IMR-90 (cell line): ENCODE measurements around the gene RGS3. TPM values are rescaled to one million over a fixed set of nuclear protein-coding genes. Genes with fewer than 3 reads are reported as not detected.
"Not testable (repeated sequence)": the region's sequence is repeated elsewhere in the genome, so short reads cannot be mapped to it uniquely, and the experiment has no call there.

Experiments
- ATAC-seq: fragments of 200-7000 bp; cut with Tn5 transposase; 2 replicates; pipeline ENCODE4 v1.9.1; 2020; ENCODE audit warnings: low read depth, mild to moderate bottlenecking, moderate library complexity
- BruUV-seq: library from RNA; stranded (reverse); fragments of 400-500 nt; replicated peaks from 2 replicates; lab custom pipeline; 2021; lab: Mats Ljungman, UMichigan
- CTCF ChIA-PET: fragments of 300-600 bp; formaldehyde crosslinking; extraction: SDS; loops from one replicate; lab custom pipeline; 2021; ENCODE audit warnings: antibody characterized with exemption; lab: Yijun Ruan, JAX
- POLR2A ChIA-PET: fragments of 300-600 bp; sonication (Branson Sonifier 250); formaldehyde crosslinking; loops from one replicate; lab custom pipeline; 2022; ENCODE audit warnings: antibody characterized with exemption; ENCODE audit not compliant: unreplicated experiment; lab: Charles Lee
- DNase-seq: peaks from one replicate; pipeline ENCODE4 v3.0.0; 2013
- H2AFZ ChIP-seq: replicated peaks from 2 replicates; pipeline ENCODE3; 2013; ENCODE audit warnings: low read length, mild to moderate bottlenecking; ENCODE audit not compliant: poor library complexity
- H2AK5ac ChIP-seq: 2 replicates; pipeline ENCODE4 v1.6.1; 2013; ENCODE audit warnings: low read depth, low read length, inconsistent platforms
- H2AK9ac ChIP-seq: replicated peaks from 2 replicates; pipeline ENCODE3; 2013; ENCODE audit warnings: mild to moderate bottlenecking, low read depth, low read length, moderate library complexity; ENCODE audit not compliant: poor library complexity
- H2BK120ac ChIP-seq: 2 replicates; pipeline ENCODE4 v1.6.1; 2013; ENCODE audit warnings: low read depth, low read length, inconsistent platforms
- H2BK15ac ChIP-seq: 3 replicates; pipeline ENCODE4 v1.6.1; 2013; ENCODE audit warnings: low read depth, low read length, inconsistent platforms
- H2BK20ac ChIP-seq: 2 replicates; pipeline ENCODE4 v1.6.1; 2013; ENCODE audit warnings: low read depth, mild to moderate bottlenecking, inconsistent platforms, low read length, moderate library complexity
- H2BK5ac ChIP-seq: 2 replicates; pipeline ENCODE4 v1.6.1; 2013; ENCODE audit warnings: mild to moderate bottlenecking, low read depth, low read length, inconsistent platforms; ENCODE audit not compliant: poor library complexity, severe bottlenecking
- H3K14ac ChIP-seq: replicated peaks from 2 replicates; pipeline ENCODE4 v1.6.1; 2013; ENCODE audit warnings: low read depth, low read length, inconsistent platforms
- H3K18ac ChIP-seq: 2 replicates; pipeline ENCODE4 v1.6.1; 2013; ENCODE audit warnings: low read depth, low read length, control low read depth
- H3K23ac ChIP-seq: 2 replicates; pipeline ENCODE4 v1.6.1; 2013; ENCODE audit warnings: low read depth, low read length, inconsistent platforms
- H3K27ac ChIP-seq: 2 replicates; pipeline ENCODE4 v1.5.1; 2013; ENCODE audit warnings: mild to moderate bottlenecking, control low read depth, low read length; ENCODE audit not compliant: insufficient read depth
- H3K27me3 ChIP-seq: 2 replicates; pipeline ENCODE4 v1.6.1; 2013; ENCODE audit warnings: low read length; ENCODE audit not compliant: control insufficient read depth, insufficient read depth
- H3K36me3 ChIP-seq: 2 replicates; pipeline ENCODE4 v1.6.1; 2013; ENCODE audit warnings: low read length, mixed read lengths; ENCODE audit not compliant: control insufficient read depth, insufficient read depth
- H3K4ac ChIP-seq: 2 replicates; pipeline ENCODE4 v1.6.1; 2013; ENCODE audit warnings: low read depth, low read length, inconsistent platforms
- H3K4me1 ChIP-seq: 2 replicates; pipeline ENCODE4 v1.6.1; 2013; ENCODE audit warnings: low read length, mixed read lengths; ENCODE audit not compliant: control insufficient read depth, insufficient read depth
- H3K4me2 ChIP-seq: 2 replicates; pipeline ENCODE4 v1.6.1; 2013; ENCODE audit warnings: low read depth, mild to moderate bottlenecking, control low read depth, low read length, moderate library complexity
- H3K4me3 ChIP-seq: 2 replicates; pipeline ENCODE4 v1.5.1; 2013; ENCODE audit warnings: low read depth, mild to moderate bottlenecking, control low read depth, low read length, moderate library complexity; ENCODE audit not compliant: insufficient read depth
- H3K56ac ChIP-seq: 2 replicates; pipeline ENCODE4 v1.6.1; 2013; ENCODE audit warnings: low read length, inconsistent platforms; ENCODE audit not compliant: insufficient read depth; ENCODE audit errors: extremely low read depth
- H3K79me1 ChIP-seq, 2 experiments: 2 replicates each; pipeline ENCODE4 v1.6.1; 2013; ENCODE audit warnings: low read length in 2 of 2, inconsistent platforms in 1 of 2, low read depth in 1 of 2
- H3K9ac ChIP-seq: 2 replicates; pipeline ENCODE4 v1.6.1; 2013; ENCODE audit warnings: low read depth, low read length, control low read depth
- H3K9me1 ChIP-seq: 2 replicates; pipeline ENCODE4 v1.6.1; 2013; ENCODE audit warnings: low read length, inconsistent platforms; ENCODE audit not compliant: insufficient read depth
- H3K9me3 ChIP-seq: 2 replicates; pipeline ENCODE4 v1.6.1; 2013; ENCODE audit warnings: low read length; ENCODE audit not compliant: control insufficient read depth, insufficient read depth
- H4K20me1 ChIP-seq: 2 replicates; pipeline ENCODE4 v1.6.1; 2013; ENCODE audit warnings: low read length, inconsistent platforms; ENCODE audit not compliant: insufficient read depth
- H4K5ac ChIP-seq: 2 replicates; pipeline ENCODE4 v1.6.1; 2013; ENCODE audit warnings: mild to moderate bottlenecking, low read depth, low read length, control low read depth
- H4K8ac ChIP-seq, 2 experiments: 2 replicates each; pipeline ENCODE4 v1.6.1; 2013; ENCODE audit warnings: low read depth in 2 of 2, low read length in 2 of 2, control low read depth in 1 of 2, inconsistent platforms in 1 of 2
- H4K91ac ChIP-seq: 2 replicates; pipeline ENCODE4 v1.6.1; 2013; ENCODE audit warnings: low read depth, low read length, inconsistent platforms; ENCODE audit not compliant: insufficient read depth
- WGBS, 2 experiments: methylation state at CpG; one replicate each; pipeline versions ENCODE4 v1.1.5 to v1.1.7; 2013; ENCODE audit warnings: missing lambda C conversion rate in 2 of 2; ENCODE audit not compliant: insufficient read length in 1 of 2; ENCODE audit errors: extremely low coverage in 2 of 2; 5-methylcytosine and 5-hydroxymethylcytosine counted together
- dilution Hi-C: fragments of 300-500 bp; cut with HindIII; formaldehyde crosslinking; loops from one replicate; pipeline ENCODE4 v1.14.3; 2018; ENCODE audit warnings: low sequenced_read_pairs; ENCODE audit not compliant: unreplicated experiment
- in situ Hi-C: fragments of 300-500 bp; cut with MboI; formaldehyde crosslinking; loops from 3 replicates; pipeline ENCODE4 v1.14.3; 2019; ENCODE audit warnings: low sequenced_read_pairs, inconsistent platforms, mixed read lengths
- intact Hi-C: fragments of 100-400 bp; cut with micrococcal nuclease; formaldehyde crosslinking; loops from 2 replicates; pipeline ENCODE4 v1.10.0; 2022
- polyA plus RNA-seq, 3 experiments: library from polyadenylated mRNA; depleted of rRNA; stranded (reverse); fragments of >200 nt; gene quantifications; 2 replicates each; pipeline ENCODE4 v1.2.3, GENCODE V29; 2012; ENCODE audit warnings: low replicate concordance in 1 of 3
- total RNA-seq: library from RNA; depleted of rRNA; stranded (reverse); fragments of >200 nt; gene quantifications from 2 replicates; pipeline ENCODE4 v1.2.3, GENCODE V29; 2012

Gene RGS3
- total and polyA plus RNA-seq, 2 of the 4 experiments (the other 2 are of a cell fraction): 51.8 to 65.6 TPM

DNA sequence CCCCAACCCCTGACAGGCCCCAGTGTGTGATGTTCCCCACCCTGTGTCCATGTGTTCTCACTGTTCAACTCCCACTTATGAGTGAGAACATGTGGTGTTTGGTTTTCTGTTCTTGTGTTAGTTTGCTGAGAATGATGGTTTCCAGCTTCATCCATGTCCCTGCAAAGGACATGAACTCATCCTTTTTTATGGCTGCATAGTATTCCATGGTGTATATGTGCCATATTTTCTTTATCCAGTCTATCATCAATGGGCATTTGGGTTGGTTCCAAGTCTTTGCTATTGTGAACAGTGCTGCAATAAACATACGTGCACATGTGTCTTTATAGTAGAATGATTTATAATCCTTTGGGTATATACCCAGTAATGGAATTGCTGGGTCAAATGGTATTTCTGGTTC is 25.8 kb upstream of the RGS3 start:
- H3K4me3 ChIP-seq, H4K8ac ChIP-seq, H3K27ac ChIP-seq, H3K4ac ChIP-seq, H3K9ac ChIP-seq, intact Hi-C loops, H3K4me1 ChIP-seq, H3K23ac ChIP-seq, H3K9me3 ChIP-seq, H3K18ac ChIP-seq, in situ Hi-C loops, H3K79me1 ChIP-seq, CTCF ChIA-PET, H4K91ac ChIP-seq, POLR2A ChIA-PET, DNase-seq, dilution Hi-C loops, H4K5ac ChIP-seq, H3K14ac ChIP-seq, H3K9me1 ChIP-seq, H4K20me1 ChIP-seq, H2AK9ac ChIP-seq, H3K36me3 ChIP-seq, BruUV-seq, H3K27me3 ChIP-seq, H2BK15ac ChIP-seq, H2BK120ac ChIP-seq, H2BK20ac ChIP-seq, H2AFZ ChIP-seq, H3K56ac ChIP-seq, H2AK5ac ChIP-seq, H3K4me2 ChIP-seq, ATAC-seq, H2BK5ac ChIP-seq: not testable (repeated sequence)
- WGBS, 2 experiments: no CpG with 5 or more reads among the region's 1 CpG
